ENCODE measurements around the gene KRT83.

KRT83 gene

GRCh38 chr12:52363111-52363679 lies 42.0 kb upstream of the KRT83 start:
- H3K36me3 ChIP-seq (ENCODE audit: insufficient read depth, low read length) = no peaks in the 10 kb centered on the region
- no peaks in the 10 kb centered on the region for H3K9me3 ChIP-seq (ENCODE audit: low read depth, low read length)
- DNase-seq (ENCODE audit: low read depth, low spot score) = no peak
- TF ChIP-seq POLR2AphosphoS5 (IDR thresholded peaks at IDR 0.05; ENCODE audit: borderline replicate concordance, low read depth, low read length) (no peak), FOXP2 (optimal IDR thresholded peaks at IDR 0.05; ENCODE audit: control extremely low read depth, extremely low read length, insufficient read depth) (no peak), EZH2 (IDR thresholded peaks at IDR 0.05) (no peak)
- no peak overlapping the region for H3K4me3 ChIP-seq
- no peak overlapping the region for H3K27ac ChIP-seq
- no peak overlapping the region for H3K9ac ChIP-seq (ENCODE audit: insufficient read length)

GRCh38 chr12:52362118-52362726 lies 41.0 kb upstream of the KRT83 start:
- no peak overlapping the region for H3K4me3 ChIP-seq
- DNase-seq (ENCODE audit: low read depth, low spot score) = no peak
- TF ChIP-seq POLR2AphosphoS5 (IDR thresholded peaks at IDR 0.05; ENCODE audit: borderline replicate concordance, low read depth, low read length) = no peak
- no peak for TF ChIP-seq FOXP2 (optimal IDR thresholded peaks at IDR 0.05; ENCODE audit: control extremely low read depth, extremely low read length, insufficient read depth)
- TF ChIP-seq EZH2 (IDR thresholded peaks at IDR 0.05) = no peak
- no peak overlapping the region for H3K27ac ChIP-seq
- H3K9me3 ChIP-seq (ENCODE audit: low read depth, low read length) = no peaks in the 10 kb centered on the region
- no peaks in the 10 kb centered on the region for H3K36me3 ChIP-seq (ENCODE audit: insufficient read depth, low read length)
- no peak overlapping the region for H3K9ac ChIP-seq (ENCODE audit: insufficient read length)

- H3K27ac ChIP-seq = no peak overlapping the region
- TF ChIP-seq POLR2AphosphoS5 (IDR thresholded peaks at IDR 0.05; ENCODE audit: borderline replicate concordance, low read depth, low read length) (no peak), FOXP2 (optimal IDR thresholded peaks at IDR 0.05; ENCODE audit: control extremely low read depth, extremely low read length, insufficient read depth) (no peak), EZH2 (IDR thresholded peaks at IDR 0.05) (no peak)
- H3K4me3 ChIP-seq = no peak overlapping the region
- no peak for DNase-seq (ENCODE audit: low read depth, low spot score)
- H3K9ac ChIP-seq (ENCODE audit: insufficient read length) = no peak overlapping the region
- no peaks in the 10 kb centered on the region for H3K9me3 ChIP-seq (ENCODE audit: low read depth, low read length)
- H3K36me3 ChIP-seq (ENCODE audit: insufficient read depth, low read length) = no peaks in the 10 kb centered on the region
These were observed 40.4 kb upstream of the KRT83 start for GRCh38 chr12:52361553-52361952.

GRCh38 chr12:52360663-52361271 lies 39.6 kb upstream of the KRT83 start:
- no peaks in the 10 kb centered on the region for H3K9me3 ChIP-seq (ENCODE audit: low read depth, low read length)
- TF ChIP-seq FOXP2 (optimal IDR thresholded peaks at IDR 0.05; ENCODE audit: control extremely low read depth, extremely low read length, insufficient read depth) = no peak
- no peak for TF ChIP-seq POLR2AphosphoS5 (IDR thresholded peaks at IDR 0.05; ENCODE audit: borderline replicate concordance, low read depth, low read length)
- TF ChIP-seq EZH2 (IDR thresholded peaks at IDR 0.05) = no peak
- H3K36me3 ChIP-seq (ENCODE audit: insufficient read depth, low read length) = no peaks in the 10 kb centered on the region
- no peak overlapping the region for H3K27ac ChIP-seq
- H3K9ac ChIP-seq (ENCODE audit: insufficient read length) = no peak overlapping the region
- DNase-seq (ENCODE audit: low read depth, low spot score) = no peak
- H3K4me3 ChIP-seq = no peak overlapping the region

- Histone ChIP-seq H3K27ac (no peak overlapping the region), H3K4me3 (no peak overlapping the region), H3K36me3 (ENCODE audit: insufficient read depth, low read length) (no peaks in the 10 kb centered on the region), H3K9me3 (ENCODE audit: low read depth, low read length) (no peaks in the 10 kb centered on the region), H3K9ac (ENCODE audit: insufficient read length) (no peak overlapping the region)
- DNase-seq (ENCODE audit: low read depth, low spot score) = no peak
- TF ChIP-seq EZH2 (IDR thresholded peaks at IDR 0.05) (no peak), FOXP2 (optimal IDR thresholded peaks at IDR 0.05; ENCODE audit: control extremely low read depth, extremely low read length, insufficient read depth) (no peak), POLR2AphosphoS5 (IDR thresholded peaks at IDR 0.05; ENCODE audit: borderline replicate concordance, low read depth, low read length) (no peak)
These were observed 39.0 kb upstream of the KRT83 start for GRCh38 chr12:52360106-52360662.

- no peaks in the 10 kb centered on the region for H3K9me3 ChIP-seq (ENCODE audit: low read depth, low read length)
- DNase-seq (ENCODE audit: low read depth, low spot score) = no peak
- no peaks in the 10 kb centered on the region for H3K36me3 ChIP-seq (ENCODE audit: insufficient read depth, low read length)
- TF ChIP-seq FOXP2 (optimal IDR thresholded peaks at IDR 0.05; ENCODE audit: control extremely low read depth, extremely low read length, insufficient read depth) (no peak), EZH2 (IDR thresholded peaks at IDR 0.05) (no peak), POLR2AphosphoS5 (IDR thresholded peaks at IDR 0.05; ENCODE audit: borderline replicate concordance, low read depth, low read length) (no peak)
- H3K4me3 ChIP-seq = no peak overlapping the region
- H3K27ac ChIP-seq = no peak overlapping the region
- no peak overlapping the region for H3K9ac ChIP-seq (ENCODE audit: insufficient read length)
These were observed 38.4 kb upstream of the KRT83 start for GRCh38 chr12:52359621-52360061.

- DNase-seq (ENCODE audit: low read depth, low spot score) = no peak
- no peak overlapping the region for H3K27ac ChIP-seq
These were observed 37.6 kb upstream of the KRT83 start for GRCh38 chr12:52358575-52359350.

More at GRCh38 chr12:52358575-52359350, 37.6 kb upstream of the KRT83 start:
- no peak overlapping the region for H3K9ac ChIP-seq (ENCODE audit: insufficient read length)
- no peak for TF ChIP-seq POLR2AphosphoS5 (IDR thresholded peaks at IDR 0.05; ENCODE audit: borderline replicate concordance, low read depth, low read length)
- TF ChIP-seq FOXP2 (optimal IDR thresholded peaks at IDR 0.05; ENCODE audit: control extremely low read depth, extremely low read length, insufficient read depth) = no peak
- no peak for TF ChIP-seq EZH2 (IDR thresholded peaks at IDR 0.05)
- H3K9me3 ChIP-seq (ENCODE audit: low read depth, low read length) = no peaks in the 10 kb centered on the region
- no peak overlapping the region for H3K4me3 ChIP-seq
- H3K36me3 ChIP-seq (ENCODE audit: insufficient read depth, low read length) = no peaks in the 10 kb centered on the region
